MM.1S (cell line): ENCODE data around the gene IL24.

Experiments
- CTCF ChIP-seq: fragments of 300-600 bp; sonication (generic); IDR thresholded peaks from 2 replicates; pipeline ENCODE4 v1.5.1; 2016; ENCODE audit warnings: antibody characterized with exemption, low read length, mixed read lengths
- EZH2 ChIP-seq: fragments of 300-600 bp; sonication (generic); optimal IDR thresholded peaks from 2 replicates; pipeline ENCODE3; 2017; ENCODE audit warnings: low read depth, mild to moderate bottlenecking, antibody characterized with exemption, low read length, mixed read lengths
- EZH2phosphoT487 ChIP-seq: fragments of 300-600 bp; sonication (generic); IDR thresholded peaks from 2 replicates; pipeline ENCODE4 v1.6.1; 2018; ENCODE audit warnings: antibody characterized with exemption, low read length

- TF ChIP-seq CTCF (no peak), EZH2 (no peak), EZH2phosphoT487 (no peak)
Measured at GRCh38 chr1:206930210-206930798, 33.1 kb downstream of the IL24 start.
